HFFc6 (cell line): ENCODE data around the gene TJP3. TPM values are rescaled to one million over a fixed set of nuclear protein-coding genes. Genes with fewer than 3 reads are reported as not detected.

Experiments
- DNase-seq: peaks from one replicate; pipeline ENCODE4 v3.0.0-alpha.2; 2018
- H3K27ac Mint-ChIP-seq: 2 replicates; pipeline ENCODE4 v1.8.0; 2020; ENCODE audit warnings: mild to moderate bottlenecking, mixed read lengths
- H3K27me3 Mint-ChIP-seq: 2 replicates; pipeline ENCODE4 v1.8.0; 2021; ENCODE audit warnings: mild to moderate bottlenecking, moderate library complexity, mixed read lengths; ENCODE audit not compliant: insufficient read depth
- H3K36me3 Mint-ChIP-seq: 2 replicates; pipeline ENCODE4 v1.8.0; 2021; ENCODE audit warnings: low read depth, mixed read lengths
- H3K4me1 Mint-ChIP-seq: 2 replicates; pipeline ENCODE4 v1.8.0; 2020; ENCODE audit warnings: low read depth, mixed read lengths
- H3K4me3 Mint-ChIP-seq: 2 replicates; pipeline ENCODE4 v1.8.0; 2020; ENCODE audit warnings: mild to moderate bottlenecking, moderate library complexity, mixed read lengths
- H3K9me3 Mint-ChIP-seq: 2 replicates; pipeline ENCODE4 v1.8.0; 2020; ENCODE audit warnings: mild to moderate bottlenecking, mixed read lengths
- CTCF ChIP-seq: fragments of 200-600 bp; sonication (generic); IDR thresholded peaks from 2 replicates; pipeline ENCODE4 v1.5.0; 2021; ENCODE audit warnings: antibody characterized with exemption, mild to moderate bottlenecking
- total RNA-seq, 6 experiments: library from RNA; stranded (reverse); fragmentation: NEBNext Ultra II Directional; extraction: Animal tissue kit (Norgen Biotek cat#: 25700); gene quantifications; 2 replicates in 1 of 6; 3 replicates in 5 of 6; pipeline ENCODE4 v1.2.3, GENCODE V29; 2021

Gene TJP3
- total RNA-seq, 6 experiments from 2014 or later: not detected

- DNase-seq: no peak
- H3K36me3 Mint-ChIP-seq: peaks cover 8% of the 10 kb centered on the region; the same call in 1 of the 2 replicates
- no peak for TF ChIP-seq CTCF
- H3K9me3 Mint-ChIP-seq: no peaks in the 10 kb centered on the region
- peaks cover 45% of the 10 kb centered on the region for H3K4me1 Mint-ChIP-seq
- H3K4me3 Mint-ChIP-seq: no peak overlapping the region
- no peak overlapping the region for H3K27ac Mint-ChIP-seq
- H3K27me3 Mint-ChIP-seq: peaks cover 4% of the 10 kb centered on the region
Observed at GRCh38 chr19:3667037-3667638, 41.0 kb upstream of the TJP3 start.

GRCh38 chr19:3667766-3668165, 40.4 kb upstream of the TJP3 start:
- Mint-ChIP-seq H3K27ac (no peak overlapping the region), H3K4me3 (no peak overlapping the region), H3K9me3 (no peaks in the 10 kb centered on the region), H3K27me3 (peaks cover 4% of the 10 kb centered on the region), H3K36me3 (peaks cover 8% of the 10 kb centered on the region; the same call in 1 of the 2 replicates), H3K4me1 (peaks cover 49% of the 10 kb centered on the region)
- no peak for DNase-seq
- TF ChIP-seq CTCF: no peak

- peaks cover 5% of the 10 kb centered on the region; the same call in 1 of the 2 replicates for H3K36me3 Mint-ChIP-seq
- peaks cover 4% of the 10 kb centered on the region for H3K27me3 Mint-ChIP-seq
- peak overlapping the region; percentile 75 for H3K27ac Mint-ChIP-seq
- H3K9me3 Mint-ChIP-seq: no peaks in the 10 kb centered on the region
- peaks cover 49% of the 10 kb centered on the region for H3K4me1 Mint-ChIP-seq
- H3K4me3 Mint-ChIP-seq: peak overlapping the region; percentile 17; the same call in 1 of the 2 replicates
- peak; percentile 20 for DNase-seq
- no peak for TF ChIP-seq CTCF
Observed at GRCh38 chr19:3668331-3669081, 39.7 kb upstream of the TJP3 start.

- DNase-seq: no peak
- TF ChIP-seq CTCF: no peak
- Mint-ChIP-seq H3K4me1 (peaks cover 49% of the 10 kb centered on the region), H3K36me3 (no peaks in the 10 kb centered on the region), H3K4me3 (no peak overlapping the region), H3K9me3 (no peaks in the 10 kb centered on the region), H3K27me3 (peaks cover 6% of the 10 kb centered on the region), H3K27ac (peak overlapping the region; percentile 75)
Observed at GRCh38 chr19:3669082-3669946, 38.9 kb upstream of the TJP3 start.

DNA sequence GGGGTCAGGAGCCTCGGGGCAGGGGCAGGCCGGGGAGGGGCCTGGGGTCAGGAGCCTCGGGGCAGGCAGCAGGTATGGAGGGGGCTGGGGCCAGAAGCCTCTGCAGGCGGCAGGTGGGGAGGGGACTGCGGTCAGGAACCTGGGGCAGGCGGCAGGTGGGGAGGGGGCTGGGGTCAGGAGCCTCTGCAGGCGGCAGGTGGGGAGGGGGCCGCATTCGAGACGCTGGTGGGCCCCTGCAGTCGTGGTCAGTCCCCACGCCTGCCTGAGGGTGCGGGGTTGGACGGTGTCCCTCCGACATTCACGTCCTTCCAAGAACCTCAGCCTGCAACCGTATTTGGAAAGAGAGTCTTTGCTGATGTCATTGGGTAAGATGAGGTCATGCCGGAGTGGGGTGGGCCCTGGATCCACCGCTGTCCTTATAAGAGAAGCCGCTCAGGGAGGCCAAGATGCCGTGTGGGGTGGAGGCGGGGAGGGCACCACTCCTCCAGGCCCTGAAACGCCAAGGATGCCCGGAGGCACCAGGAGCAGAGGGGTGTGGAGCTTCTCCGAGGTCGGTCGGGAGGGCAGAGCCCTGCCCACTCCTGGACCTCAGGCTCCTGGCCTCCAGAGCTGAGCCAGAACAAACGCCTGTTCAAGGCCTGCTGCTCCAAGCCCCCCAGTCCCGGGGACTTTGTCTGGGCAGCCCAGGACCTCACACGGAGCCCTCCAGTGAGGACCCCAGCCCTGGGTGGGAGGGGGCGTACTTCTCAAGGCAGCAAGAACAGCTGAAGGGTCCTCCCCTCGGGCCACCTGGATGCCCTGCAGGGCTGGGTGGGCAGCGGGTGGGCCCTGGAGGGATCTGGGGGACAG, 38.0 kb upstream of the TJP3 start:
- H3K4me3 Mint-ChIP-seq: peak overlapping the region; percentile 81

More for the DNA sequence above, 38.0 kb upstream of the TJP3 start:
- peaks cover 49% of the 10 kb centered on the region for H3K4me1 Mint-ChIP-seq
- TF ChIP-seq CTCF: 0 out of 2 replicates have a peak, but pooled peaks have one; percentile 21
- peak; percentile 95 for DNase-seq
- H3K27ac Mint-ChIP-seq: peak overlapping the region; percentile 98
- no peaks in the 10 kb centered on the region for H3K9me3 Mint-ChIP-seq
- peaks cover 6% of the 10 kb centered on the region for H3K27me3 Mint-ChIP-seq
- peaks cover 6% of the 10 kb centered on the region; the same call in 1 of the 2 replicates for H3K36me3 Mint-ChIP-seq
